EL (cell line): ENCODE measurements around the gene AP5Z1.

Experiments used
- DNase-seq: peaks from one replicate; pipeline ENCODE4 v3.0.0-alpha.2; 2016

The AP5Z1 gene

DNA sequence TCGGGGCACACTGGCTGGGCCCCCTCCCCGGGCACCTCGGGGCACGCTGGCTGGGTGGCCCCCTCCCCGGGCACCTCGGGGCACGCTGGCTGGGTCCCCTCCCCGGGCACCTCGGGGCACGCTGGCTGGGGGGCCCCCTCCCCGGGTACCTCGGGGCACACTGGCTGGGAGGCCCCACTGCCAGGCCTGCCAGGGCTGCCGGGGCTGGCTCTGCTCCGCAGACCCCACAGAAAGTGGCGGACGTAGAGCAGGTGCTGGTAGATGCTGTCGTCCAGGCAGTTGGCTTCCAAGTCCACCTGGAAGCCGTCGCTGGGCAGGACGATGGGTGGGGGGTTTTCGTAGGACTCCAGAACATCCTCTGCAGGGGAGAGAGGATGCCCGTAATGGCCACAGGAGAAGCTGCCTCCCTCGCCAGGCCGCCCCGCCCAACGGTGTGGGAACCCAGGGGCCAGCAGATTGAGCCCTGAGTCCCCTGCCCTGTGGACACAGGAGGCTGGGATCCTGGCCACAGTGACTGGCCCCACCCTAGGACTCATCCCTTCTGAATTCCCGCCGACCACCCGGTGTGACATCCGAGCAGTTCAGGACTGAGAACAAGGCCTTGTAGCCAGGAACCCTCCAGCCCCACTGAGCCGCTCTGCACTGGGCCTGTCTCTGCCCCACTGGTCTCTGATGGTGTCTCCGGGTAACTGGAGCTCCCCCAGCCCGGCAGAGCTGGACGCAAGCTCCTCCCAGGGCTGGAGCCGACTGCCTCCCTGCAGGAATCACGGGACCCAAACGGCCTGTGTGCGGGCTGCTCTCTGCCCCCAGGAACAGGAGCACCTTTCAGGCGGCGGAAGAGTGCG is 28.2 kb downstream of the AP5Z1 start:
- DNase-seq = no peak

DNA sequence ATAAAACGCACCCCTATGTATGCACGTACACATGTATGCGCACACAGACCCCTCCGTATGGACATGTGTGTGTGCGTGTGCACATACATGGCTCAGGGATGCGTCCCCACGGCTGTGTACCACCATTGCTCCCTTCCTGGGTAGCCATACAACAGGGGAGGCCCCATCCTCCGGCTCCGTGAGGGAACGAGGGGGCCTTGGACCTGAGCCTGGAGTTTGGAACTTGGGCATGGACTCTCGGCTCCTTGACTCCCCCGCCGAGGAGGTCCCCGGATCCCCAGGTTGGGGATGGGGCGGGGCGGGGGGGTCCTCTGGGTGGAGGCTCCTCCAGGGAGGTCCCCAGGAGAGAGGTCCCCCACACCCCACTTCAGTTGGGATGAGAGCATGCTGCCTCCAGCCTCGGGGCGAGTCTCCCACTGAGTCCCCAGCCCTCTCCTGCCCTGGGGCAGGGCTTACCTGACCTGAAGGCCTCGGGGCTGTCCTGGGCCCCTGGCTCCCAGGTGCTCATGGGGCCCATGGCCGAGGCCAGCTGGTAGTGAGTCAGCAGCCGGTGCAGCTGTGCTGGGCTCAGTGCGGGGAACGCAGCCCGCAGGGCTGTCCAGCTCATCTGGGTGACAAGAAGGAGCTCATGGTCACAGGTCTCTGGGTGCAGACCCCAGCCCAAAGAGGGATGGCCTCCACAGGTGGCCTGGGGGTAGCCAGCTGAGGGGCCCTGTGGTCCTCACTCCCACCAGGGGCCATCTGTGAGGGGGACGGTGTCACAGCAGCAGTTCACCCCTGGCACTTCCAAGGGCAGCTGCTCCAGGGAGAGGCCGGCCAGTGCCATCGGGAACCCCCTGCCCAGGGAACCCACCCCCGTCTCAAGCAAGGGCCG is 29.9 kb downstream of the AP5Z1 start:
- no peak for DNase-seq

DNA sequence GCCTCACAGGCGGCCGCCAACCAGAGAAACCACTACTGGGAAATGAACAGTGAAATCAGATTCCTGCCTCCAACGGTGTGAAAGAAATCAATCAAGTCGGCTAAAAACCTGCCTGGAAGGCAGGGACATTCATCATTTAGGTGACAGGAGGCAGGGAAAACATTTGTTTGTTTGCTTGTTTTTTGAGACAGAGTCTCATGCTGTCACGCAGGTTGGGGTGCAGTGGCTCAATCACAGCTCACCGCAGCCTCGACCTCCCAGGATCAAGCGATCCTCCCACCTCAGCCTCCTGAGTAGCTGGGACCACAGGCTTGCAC is 30.5 kb downstream of the AP5Z1 start:
- DNase-seq = no peak

DNA sequence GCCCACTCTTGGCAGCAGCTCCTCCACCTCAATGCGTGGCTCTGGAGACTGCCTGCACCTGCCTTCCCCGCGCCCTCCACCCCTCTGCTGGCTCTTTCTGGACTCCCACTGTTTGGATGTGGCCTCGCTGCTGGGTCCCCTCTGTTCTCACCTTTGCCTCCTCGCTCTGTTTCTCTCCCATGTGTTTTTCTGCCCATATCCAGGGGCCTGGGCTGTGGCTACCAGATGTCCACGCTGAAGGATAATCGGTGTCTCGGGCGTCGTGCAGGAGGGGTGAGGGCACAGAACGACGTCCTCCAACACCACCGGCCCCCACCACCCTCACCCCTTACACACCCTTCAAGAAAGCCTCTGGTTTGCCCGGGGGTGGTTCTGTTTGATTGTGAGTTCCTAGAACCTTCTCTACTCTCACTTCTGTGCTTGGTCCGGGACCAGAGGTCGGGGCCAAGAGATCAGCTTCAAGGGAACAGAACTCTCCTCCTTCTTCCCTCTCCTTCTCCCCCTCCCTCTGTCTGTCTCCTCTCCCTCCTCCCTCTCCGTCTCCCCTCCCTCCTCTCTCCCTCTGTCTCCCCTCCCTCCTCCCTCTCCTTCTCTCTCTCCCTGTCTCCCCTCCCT is 31.7 kb downstream of the AP5Z1 start:
- DNase-seq = no peak

DNA sequence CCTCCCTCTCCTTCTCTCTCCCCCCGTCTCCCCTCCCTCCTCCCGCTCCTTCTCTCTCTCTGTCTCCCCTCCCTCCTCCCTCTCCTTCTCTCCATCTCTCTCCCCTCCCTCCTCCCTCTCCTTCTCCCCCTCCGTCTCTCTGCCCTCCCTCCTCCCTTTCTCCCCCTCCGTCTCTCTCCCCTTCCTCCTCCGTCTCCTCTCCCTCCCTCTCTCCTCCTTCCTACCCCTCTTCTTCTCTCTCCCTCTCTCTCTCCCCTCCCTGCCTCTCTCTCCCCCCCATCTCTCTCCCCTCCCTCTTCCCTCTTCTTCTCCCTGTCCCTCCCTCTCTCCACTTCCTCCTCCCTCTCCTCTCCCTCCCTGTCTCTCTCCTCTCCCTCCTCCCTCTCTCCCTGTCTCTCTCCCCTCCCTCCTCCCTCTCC is 32.2 kb downstream of the AP5Z1 start:
- DNase-seq = no peak

DNA sequence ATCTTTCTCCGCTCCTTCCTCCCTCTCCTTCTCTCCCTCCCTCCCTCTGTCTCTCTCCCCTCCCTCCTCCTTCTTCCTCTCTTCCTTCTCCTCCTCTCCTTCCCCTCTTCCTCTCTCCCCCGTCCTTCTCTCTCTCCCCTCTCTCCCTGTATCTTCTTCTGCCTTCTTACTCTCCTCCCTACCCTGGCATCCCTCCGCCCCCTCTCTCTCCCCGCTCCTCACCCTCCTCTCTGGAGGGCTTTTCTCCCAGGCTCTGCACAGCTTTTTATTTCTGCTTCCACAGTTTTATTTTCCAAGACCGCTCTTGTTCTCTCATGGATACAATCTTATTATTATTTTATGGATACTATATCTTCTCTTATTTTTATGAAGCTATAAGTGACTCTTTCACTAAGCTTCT is 32.6 kb downstream of the AP5Z1 start:
- DNase-seq = no peak

DNA sequence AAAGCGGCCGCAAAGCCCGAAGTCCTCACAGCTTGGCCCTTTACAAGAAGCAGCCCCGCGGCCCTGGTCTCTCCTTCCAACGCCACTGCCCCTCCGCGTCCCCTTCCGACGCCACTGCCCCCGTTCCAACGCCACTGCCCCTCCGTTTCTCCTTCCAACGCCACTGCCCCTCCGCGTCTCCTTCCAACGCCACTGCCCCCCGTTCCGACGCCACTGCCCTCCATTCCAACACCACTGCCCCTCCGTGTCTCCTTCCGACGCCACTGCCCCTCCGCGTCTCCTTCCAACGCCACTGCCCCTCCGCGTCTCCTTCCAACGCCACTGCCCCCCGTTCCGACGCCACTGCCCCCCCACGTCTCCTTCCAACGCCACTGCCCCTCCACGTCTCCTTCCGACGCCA is 33.1 kb downstream of the AP5Z1 start:
- DNase-seq = no peak

DNA sequence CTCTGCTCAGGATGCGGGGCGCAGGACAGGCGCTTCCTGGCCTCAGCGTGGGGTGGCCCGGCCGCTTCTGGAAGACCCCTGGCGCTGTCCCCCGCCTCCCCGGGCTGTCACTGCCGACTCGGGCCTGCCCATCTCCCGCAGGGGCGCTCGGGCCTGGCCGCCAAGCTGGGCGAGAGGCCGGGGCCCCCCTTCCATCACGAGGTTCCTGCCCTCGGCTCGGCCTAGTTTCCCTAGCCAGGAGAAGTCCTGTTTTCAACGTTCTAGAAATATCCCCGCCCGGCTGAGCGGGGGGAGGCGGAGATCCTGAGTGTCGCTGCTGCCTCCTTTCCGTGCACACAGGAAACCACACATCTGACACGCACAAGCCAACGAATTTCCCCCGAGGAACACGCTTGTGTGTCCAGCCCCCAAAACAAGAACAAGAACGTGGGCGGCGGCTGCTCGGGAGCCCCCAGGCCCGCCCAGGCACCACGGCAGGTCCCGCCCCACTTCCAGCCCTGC is 33.7 kb downstream of the AP5Z1 start:
- DNase-seq = no peak

DNA sequence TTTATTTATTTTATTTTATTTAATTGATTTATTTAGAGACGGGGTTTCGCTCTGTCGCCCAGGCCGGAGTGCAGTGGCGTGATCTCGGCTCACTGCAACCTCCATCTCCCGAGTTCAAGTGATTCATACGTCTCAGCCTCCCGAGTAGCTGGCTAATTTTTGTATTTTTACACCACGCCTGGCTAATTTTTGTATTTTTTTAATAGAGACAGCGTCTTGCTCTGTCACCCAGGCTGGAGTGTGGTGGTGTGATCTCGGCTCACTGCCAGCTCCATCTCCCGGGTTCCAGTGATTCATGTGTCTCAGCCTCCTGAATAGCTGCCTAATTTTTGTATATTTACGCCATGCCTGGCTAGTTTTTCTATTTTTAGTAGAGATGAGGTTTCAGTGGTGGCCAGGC is 34.2 kb downstream of the AP5Z1 start:
- no peak for DNase-seq

DNA sequence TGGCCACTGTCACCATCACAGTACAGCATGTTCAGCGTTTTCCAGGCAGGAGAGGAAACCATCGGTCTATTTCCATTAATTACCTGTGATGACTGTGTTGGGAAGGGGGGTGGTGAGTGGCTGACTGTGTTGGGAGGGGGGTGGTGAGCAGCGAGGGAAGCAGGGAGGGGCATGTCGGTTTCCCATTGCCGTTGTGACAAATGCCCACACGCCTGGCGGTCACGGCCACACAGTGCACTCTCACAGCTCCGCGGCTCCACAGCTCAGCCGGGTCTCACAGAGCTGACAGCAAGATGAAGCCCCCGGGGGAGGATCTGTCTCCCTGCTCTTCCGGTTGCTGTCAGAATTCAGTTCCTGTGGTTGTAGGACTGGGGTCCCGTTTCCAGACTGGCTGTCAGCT is 39.0 kb downstream of the AP5Z1 start:
- no peak for DNase-seq

DNA sequence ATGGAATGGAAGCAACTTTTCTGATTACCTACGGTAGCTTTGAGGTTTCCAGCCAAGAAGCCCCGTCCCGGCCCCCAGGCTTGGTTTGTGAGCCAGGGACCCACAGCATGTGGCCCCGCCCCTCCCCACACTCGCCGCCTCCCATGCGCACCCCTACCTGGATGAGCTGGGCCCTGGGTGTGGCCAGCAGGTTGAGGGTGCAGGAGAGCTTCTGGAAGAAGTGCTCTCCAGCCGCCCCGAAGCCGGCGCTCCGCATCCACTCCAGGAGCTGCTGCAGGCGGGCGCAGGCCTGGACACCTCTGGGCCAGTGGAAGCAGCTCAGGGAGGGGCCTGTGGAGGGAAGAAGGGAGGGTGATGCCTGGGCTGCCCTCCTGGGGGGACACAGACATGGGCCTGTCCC is 39.7 kb downstream of the AP5Z1 start:
- DNase-seq = no peak

DNA sequence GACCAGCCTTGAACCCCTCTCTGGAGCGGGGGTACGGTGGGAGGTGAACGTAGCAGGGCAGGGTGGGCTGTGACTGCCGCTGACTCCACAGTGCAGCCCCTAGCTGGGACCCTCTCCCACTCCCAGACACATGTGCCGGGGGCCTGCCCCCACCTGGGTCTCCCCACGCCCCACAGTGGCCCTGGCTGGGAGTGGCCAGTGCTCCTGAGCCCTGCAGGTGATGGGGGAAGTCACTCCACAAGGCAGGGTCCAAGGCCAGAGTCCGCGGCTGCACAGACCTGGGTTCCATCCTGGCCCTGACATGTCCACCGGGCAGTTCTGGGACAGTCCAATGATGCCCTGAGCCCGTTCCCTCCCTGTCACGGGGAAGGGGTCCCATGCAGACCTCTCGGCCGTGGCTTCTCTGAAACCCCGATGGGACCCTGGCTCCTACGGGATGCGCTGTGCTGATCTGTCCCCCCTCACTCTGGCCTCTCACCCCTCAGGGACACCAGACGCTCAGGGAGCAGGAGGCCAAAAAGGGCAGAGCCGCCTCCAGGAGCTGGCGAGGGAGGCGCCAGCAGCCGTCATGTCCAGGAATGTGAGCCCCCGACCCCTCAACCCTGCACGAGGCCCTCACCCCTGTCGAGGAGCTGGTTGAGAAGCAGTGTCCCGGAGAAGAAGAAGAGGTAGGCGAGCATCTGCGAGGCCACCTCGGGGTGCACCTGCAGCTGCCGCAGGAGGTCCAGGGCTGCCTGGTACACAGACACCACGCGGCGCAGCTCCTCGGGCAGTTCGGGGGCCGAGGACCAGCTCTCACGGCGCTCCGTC is 40.4 kb downstream of the AP5Z1 start:
- no peak for DNase-seq

DNA sequence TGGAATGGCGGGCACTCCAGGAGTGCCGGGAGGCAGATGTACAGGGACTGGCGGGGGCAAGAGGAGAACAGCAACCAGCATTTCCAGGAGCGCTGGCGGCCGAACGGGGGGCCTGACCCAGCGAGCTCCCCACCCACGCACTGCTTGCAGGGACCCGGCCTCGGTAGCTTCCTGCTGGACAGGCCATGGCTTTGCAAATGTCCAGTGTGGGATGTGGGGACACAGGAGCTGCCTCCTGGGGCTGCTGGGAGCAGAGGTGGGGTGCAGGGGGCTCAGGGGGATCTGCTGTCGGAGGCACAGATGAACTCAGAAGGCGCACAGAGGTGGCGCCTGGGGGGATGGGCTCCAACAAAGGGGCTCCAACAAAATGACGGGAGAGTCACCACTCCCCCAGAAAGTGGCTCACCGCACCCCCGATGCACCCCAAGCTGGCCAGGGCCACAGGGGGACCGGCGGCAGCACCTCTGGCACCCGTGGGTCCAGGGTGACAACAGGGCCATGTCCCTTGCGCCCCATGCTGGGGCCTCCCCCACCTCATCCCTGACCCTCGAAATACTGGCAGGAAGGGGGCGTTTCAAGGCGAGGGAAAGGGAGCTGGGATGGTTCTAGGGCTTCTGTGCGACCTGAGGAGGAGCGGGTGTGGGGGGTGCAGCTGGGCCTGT is 41.1 kb downstream of the AP5Z1 start:
- no peak for DNase-seq

DNA sequence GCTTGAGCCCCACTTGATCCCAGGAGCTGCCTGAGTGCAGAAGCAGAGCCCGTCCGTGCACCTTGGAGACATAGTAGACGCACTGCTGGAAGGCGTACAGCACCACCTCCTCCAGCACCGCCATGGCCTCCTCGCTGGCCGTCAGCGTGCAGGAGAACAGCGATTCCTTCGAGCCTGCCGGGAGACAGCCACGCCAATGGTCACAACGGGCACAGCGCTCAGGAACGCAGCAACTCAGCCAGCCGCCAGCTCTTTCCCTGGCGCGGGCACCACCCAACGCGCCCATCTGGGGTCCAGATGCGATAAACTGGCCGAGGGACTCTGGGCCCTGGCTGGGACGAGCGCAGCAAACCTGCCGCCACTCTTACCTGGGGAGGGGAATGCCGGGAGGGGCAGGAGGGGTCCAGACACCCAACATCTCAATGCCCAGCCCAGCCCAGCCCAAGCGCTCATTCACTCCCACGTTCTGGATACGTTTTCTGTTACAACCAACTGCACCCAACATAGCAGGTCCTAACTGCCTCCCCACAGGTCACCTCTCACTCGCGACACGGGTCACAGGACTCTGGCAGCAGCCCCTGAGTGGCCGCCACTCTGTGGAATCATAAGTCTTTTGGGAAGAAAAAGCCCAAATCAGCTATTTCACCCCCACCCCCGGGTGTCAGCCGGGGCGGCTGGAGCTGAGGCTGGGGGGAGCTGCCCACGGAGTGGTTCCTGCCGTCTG is 41.9 kb downstream of the AP5Z1 start:
- no peak for DNase-seq

DNA sequence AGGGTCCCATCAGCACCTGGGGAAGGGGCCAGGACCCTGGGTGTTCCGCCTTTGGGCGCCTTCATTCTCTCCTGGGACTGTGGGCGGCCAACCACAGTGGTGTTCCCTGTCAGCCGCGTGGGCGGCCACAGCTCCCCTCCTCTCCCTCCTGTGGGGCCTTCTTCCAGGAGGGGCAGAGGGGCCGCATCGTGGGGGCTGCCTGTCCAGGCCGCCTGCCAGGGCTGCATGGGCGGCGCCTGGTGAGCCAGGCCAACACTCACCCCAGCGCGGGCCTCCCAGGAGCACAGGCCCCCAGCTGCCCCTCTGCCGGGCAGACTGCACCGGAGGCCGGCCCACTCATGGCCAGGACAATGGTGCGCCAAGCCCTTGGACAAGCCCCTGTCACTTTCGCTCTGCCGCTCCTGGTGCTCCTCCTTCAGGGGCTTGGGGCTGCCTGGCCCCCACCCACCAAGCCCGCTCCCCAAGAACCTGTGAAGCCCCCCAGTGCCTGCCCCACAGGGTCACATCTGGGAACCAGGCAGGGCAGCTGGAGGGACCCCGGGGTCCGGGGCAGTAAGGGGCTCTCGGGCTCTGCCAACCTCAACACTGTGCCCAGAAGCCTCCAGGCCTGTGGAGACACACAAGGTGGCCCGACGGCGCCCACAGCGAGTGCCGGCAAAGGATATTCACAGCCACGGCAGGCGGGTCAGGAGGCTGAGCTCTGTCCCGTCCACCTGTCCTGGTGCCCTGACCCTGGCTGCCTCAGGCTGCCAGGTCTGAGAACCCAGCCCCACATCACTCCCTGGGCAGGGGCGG is 42.8 kb downstream of the AP5Z1 start:
- no peak for DNase-seq

DNA sequence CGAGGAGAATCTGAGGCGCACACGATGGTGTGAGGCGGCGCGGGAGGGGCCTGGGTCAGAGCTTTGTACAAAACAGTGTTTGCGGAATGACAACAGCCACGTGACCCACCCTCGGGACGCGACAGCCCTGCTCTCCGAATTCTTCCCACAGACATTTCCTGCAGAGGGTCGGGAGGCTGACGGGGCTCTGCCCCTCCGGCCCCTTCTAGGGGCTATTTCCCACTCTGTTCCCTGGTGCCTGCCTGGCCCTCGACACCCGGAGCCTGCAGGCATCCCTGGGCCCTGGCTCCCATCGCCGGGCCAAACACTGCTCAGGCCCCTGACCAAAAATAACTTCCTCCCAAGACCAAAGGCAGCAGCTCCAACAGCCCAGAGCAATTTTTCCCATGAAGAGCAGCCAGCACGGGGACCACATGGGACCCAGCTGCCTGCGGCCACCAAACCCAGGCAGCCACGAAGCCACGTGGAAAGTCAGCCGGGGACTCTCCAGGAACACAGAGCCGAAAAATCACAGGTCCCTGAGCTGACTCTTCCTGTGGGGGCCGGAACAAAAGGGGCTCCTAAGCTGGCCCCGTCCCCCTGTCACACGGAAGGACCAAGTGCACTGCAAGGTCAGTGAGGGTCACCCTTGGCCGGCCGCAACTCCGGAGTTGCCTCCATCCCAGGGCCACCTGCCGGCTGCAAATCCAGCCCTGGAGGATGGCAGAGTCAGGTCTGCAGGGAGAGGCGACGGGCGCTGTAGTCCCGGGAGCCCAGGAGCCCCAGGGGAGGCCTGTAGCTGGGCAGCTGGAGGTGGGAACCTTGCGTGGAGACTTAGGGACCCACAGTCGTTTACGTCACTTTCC is 44.4 kb downstream of the AP5Z1 start:
- DNase-seq = no peak

DNA sequence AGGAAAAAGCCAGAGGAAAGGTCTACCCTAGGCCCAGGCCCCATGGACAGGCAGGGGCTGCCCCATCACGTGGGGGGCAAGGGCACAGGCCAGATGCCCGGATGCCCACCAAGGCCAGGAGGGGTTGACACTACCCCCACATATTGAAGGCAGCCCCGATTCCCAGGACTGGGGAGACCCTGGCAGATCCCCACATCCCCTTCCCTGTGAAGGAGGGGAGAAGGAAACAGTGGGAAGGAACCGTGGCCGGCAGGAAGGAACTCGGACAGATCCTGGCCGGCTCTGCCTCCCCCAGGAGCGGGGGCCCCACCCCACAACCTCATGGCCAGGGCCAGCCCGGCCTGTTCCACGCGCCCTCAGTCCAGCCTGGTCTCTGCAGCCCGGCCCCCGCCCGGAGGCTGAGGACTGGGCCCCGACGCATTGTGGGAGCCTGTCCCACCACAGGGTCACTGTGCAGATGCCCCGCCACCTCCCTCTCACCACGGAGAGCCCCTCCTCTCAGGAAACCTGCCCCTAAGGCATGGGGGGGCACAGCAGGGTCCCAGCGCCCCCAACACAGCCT is 45.1 kb downstream of the AP5Z1 start:
- no peak for DNase-seq

DNA sequence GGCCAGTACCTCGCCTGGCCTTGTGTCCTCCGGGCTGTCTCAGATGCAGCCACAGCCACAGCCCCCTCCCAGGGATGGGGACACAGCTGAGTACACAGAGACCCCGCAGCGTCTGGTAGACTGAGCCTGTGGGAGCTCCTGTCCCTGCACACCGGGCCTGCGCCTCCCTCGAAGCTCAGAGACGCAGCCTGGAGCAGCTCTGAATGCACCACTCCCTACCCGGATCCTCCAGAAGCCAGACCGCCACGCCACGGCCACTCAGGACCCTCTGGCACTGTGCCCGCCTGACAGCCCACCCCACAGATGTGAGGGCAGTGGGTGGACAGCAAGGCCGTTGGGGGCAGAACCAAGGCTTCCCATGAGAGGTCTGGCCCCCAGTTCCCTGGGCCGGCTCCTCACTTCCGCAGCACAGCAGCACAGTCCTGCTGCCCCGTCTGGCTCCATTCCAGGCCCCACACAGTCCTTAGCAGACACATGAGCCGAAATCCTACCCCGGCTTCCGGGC is 45.6 kb downstream of the AP5Z1 start:
- DNase-seq = no peak

DNA sequence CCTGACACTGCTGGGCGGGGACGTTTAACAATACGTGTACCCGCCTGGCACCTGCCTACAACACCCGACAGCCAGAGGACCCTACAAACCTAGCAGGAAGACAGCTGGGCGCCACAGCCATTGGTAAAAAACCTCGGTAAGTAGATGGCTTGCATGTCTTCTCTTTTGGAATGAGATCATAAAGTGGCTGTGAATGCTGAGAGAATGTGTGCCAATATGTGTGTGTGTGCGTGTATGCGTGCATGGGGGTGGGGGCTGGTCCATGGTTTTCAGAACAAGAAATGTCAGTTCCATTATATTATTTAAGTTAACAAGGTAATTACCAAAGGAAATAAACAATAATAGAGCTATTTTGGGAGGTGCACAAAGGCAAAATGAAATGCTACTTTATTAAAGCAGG is 47.3 kb downstream of the AP5Z1 start:
- no peak for DNase-seq
